ENCODE measurements around the gene PSMD8.
"Not testable (repeated sequence)": the region's sequence is repeated elsewhere in the genome, so short reads cannot be mapped to it uniquely, and the experiment has no call there.

The PSMD8 gene

GRCh38 chr19:38350883-38351282 lies 23.5 kb upstream of the PSMD8 start:
- FAIRE-seq (no peak), DNase-seq (ENCODE audit: insufficient read length) (no peak)
- no peak for TF ChIP-seq TAF1 (IDR thresholded peaks at IDR 0.05; ENCODE audit: borderline replicate concordance, low read depth, low read length)
- TF ChIP-seq POLR2AphosphoS5 (IDR thresholded peaks at IDR 0.05; ENCODE audit: low read depth, low read length), result no peak
- no peak for TF ChIP-seq POLR2A (IDR thresholded peaks at IDR 0.05; ENCODE audit: low read depth, low read length)

- TF ChIP-seq TAF1 (IDR thresholded peaks at IDR 0.05; ENCODE audit: borderline replicate concordance, low read depth, low read length), result no peak
- TF ChIP-seq POLR2AphosphoS5 (IDR thresholded peaks at IDR 0.05; ENCODE audit: low read depth, low read length), result no peak
- no peak for TF ChIP-seq POLR2A (IDR thresholded peaks at IDR 0.05; ENCODE audit: low read depth, low read length)
- DNase-seq (ENCODE audit: insufficient read length), result no peak
- FAIRE-seq, result no peak
Measured at GRCh38 chr19:38351865-38352395, 22.4 kb upstream of the PSMD8 start.

GRCh38 chr19:38352611-38353010 lies 21.8 kb upstream of the PSMD8 start:
- FAIRE-seq (no peak), DNase-seq (ENCODE audit: insufficient read length) (no peak)
- no peak for TF ChIP-seq POLR2AphosphoS5 (IDR thresholded peaks at IDR 0.05; ENCODE audit: low read depth, low read length)
- no peak for TF ChIP-seq POLR2A (IDR thresholded peaks at IDR 0.05; ENCODE audit: low read depth, low read length)

- no peak for FAIRE-seq
- no peak for TF ChIP-seq POLR2A (IDR thresholded peaks at IDR 0.05; ENCODE audit: low read depth, low read length)
- TF ChIP-seq POLR2AphosphoS5 (IDR thresholded peaks at IDR 0.05; ENCODE audit: low read depth, low read length), result no peak
- no peak for TF ChIP-seq TAF1 (IDR thresholded peaks at IDR 0.05; ENCODE audit: borderline replicate concordance, low read depth, low read length)
- DNase-seq (ENCODE audit: insufficient read length), result no peak
Measured at GRCh38 chr19:38355728-38356725, 18.3 kb upstream of the PSMD8 start.

GRCh38 chr19:38358071-38358470 lies 16.3 kb upstream of the PSMD8 start:
- FAIRE-seq, result no peak
- TF ChIP-seq POLR2A (IDR thresholded peaks at IDR 0.05; ENCODE audit: low read depth, low read length) (no peak), POLR2AphosphoS5 (IDR thresholded peaks at IDR 0.05; ENCODE audit: low read depth, low read length) (no peak), TAF1 (IDR thresholded peaks at IDR 0.05; ENCODE audit: borderline replicate concordance, low read depth, low read length) (no peak)

GRCh38 chr19:38359242-38360021 lies 14.9 kb upstream of the PSMD8 start:
- DNase-seq (ENCODE audit: insufficient read length), result no peak
- FAIRE-seq, result no peak
- TF ChIP-seq POLR2A (IDR thresholded peaks at IDR 0.05; ENCODE audit: low read depth, low read length), result no peak
- TF ChIP-seq POLR2AphosphoS5 (IDR thresholded peaks at IDR 0.05; ENCODE audit: low read depth, low read length), result no peak
- no peak for TF ChIP-seq TAF1 (IDR thresholded peaks at IDR 0.05; ENCODE audit: borderline replicate concordance, low read depth, low read length)

More at GRCh38 chr19:38358071-38358470, 16.3 kb upstream of the PSMD8 start:
- no peak for DNase-seq (ENCODE audit: insufficient read length)

- FAIRE-seq (no peak), DNase-seq (ENCODE audit: insufficient read length) (no peak)
- TF ChIP-seq TAF1 (IDR thresholded peaks at IDR 0.05; ENCODE audit: borderline replicate concordance, low read depth, low read length) (no peak), POLR2AphosphoS5 (IDR thresholded peaks at IDR 0.05; ENCODE audit: low read depth, low read length) (no peak), POLR2A (IDR thresholded peaks at IDR 0.05; ENCODE audit: low read depth, low read length) (no peak)
Measured at GRCh38 chr19:38360351-38360750, 14.0 kb upstream of the PSMD8 start.

- no peak for TF ChIP-seq POLR2A (IDR thresholded peaks at IDR 0.05; ENCODE audit: low read depth, low read length)
- FAIRE-seq, result no peak
- no peak for DNase-seq (ENCODE audit: insufficient read length)
Measured at GRCh38 chr19:38360839-38361631, 13.3 kb upstream of the PSMD8 start.

GRCh38 chr19:38361633-38362075 lies 12.7 kb upstream of the PSMD8 start:
- DNase-seq (ENCODE audit: insufficient read length) (peak; percentile 71), FAIRE-seq (peak; percentile 33)
- TF ChIP-seq POLR2AphosphoS5 (IDR thresholded peaks at IDR 0.05; ENCODE audit: low read depth, low read length) (no peak), TAF1 (IDR thresholded peaks at IDR 0.05; ENCODE audit: borderline replicate concordance, low read depth, low read length) (no peak), POLR2A (IDR thresholded peaks at IDR 0.05; ENCODE audit: low read depth, low read length) (no peak)

- peak; percentile 5 for FAIRE-seq
- DNase-seq (ENCODE audit: insufficient read length), result peak; percentile 63
- TF ChIP-seq POLR2A (IDR thresholded peaks at IDR 0.05; ENCODE audit: low read depth, low read length) (no peak), TAF1 (IDR thresholded peaks at IDR 0.05; ENCODE audit: borderline replicate concordance, low read depth, low read length) (no peak), POLR2AphosphoS5 (IDR thresholded peaks at IDR 0.05; ENCODE audit: low read depth, low read length) (no peak)
Measured at GRCh38 chr19:38362076-38362945, 12.1 kb upstream of the PSMD8 start.

GRCh38 chr19:38362946-38363688 lies 11.3 kb upstream of the PSMD8 start:
- DNase-seq (ENCODE audit: insufficient read length); FAIRE-seq: not testable (repeated sequence)

Data from GM12892 (cell line).